OCI-LY3 (cell line): ENCODE measurements around the gene EYA4.

Experiments
- EZH2phosphoT487 ChIP-seq: fragments of 200-600 bp; shearing (Covaris generic); IDR thresholded peaks from 2 replicates; pipeline ENCODE4 v1.6.1; 2018; ENCODE audit warnings: antibody characterized with exemption, mixed run types, low read depth
- TF ChIP-seq, protein P1 (sequence below): fragments of 200-600, 300-600 bp; sonication (generic); IDR thresholded peaks from 2 replicates; pipeline ENCODE4 v1.5.1; 2014; ENCODE audit warnings: antibody characterized with exemption, low read length, low read depth

DNA sequence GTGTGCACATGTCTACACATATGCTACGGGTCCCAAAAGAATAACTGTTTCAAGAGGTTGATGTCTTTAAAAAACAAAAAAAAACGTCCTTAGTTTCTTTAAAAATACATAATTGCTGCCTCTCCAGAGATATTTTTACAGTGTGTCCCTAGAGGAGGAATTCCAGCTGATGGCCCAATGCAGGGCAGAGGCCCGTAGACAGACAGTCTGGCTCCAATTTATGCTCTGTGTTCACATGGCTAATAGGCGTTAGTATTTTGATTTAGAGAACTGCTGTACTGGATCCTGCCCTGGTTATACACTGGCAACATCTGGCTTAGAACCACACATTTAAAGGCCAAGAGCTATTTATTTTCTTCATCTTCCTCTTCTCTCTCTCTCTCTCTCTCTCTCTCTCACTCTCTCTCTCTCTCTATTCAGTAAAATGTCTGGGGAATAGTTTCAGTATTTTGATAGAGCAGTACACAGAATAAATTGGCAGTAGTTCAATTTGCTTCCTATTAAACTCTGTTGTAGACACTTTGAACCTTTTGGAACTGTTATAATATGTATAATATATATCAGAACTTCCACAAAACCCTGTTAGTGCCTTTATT lies 260.6 kb downstream of the EYA4 start:
- TF ChIP-seq, protein P1, sequence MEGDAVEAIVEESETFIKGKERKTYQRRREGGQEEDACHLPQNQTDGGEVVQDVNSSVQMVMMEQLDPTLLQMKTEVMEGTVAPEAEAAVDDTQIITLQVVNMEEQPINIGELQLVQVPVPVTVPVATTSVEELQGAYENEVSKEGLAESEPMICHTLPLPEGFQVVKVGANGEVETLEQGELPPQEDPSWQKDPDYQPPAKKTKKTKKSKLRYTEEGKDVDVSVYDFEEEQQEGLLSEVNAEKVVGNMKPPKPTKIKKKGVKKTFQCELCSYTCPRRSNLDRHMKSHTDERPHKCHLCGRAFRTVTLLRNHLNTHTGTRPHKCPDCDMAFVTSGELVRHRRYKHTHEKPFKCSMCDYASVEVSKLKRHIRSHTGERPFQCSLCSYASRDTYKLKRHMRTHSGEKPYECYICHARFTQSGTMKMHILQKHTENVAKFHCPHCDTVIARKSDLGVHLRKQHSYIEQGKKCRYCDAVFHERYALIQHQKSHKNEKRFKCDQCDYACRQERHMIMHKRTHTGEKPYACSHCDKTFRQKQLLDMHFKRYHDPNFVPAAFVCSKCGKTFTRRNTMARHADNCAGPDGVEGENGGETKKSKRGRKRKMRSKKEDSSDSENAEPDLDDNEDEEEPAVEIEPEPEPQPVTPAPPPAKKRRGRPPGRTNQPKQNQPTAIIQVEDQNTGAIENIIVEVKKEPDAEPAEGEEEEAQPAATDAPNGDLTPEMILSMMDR: no peak
- TF ChIP-seq EZH2phosphoT487: no peak
